Lower lobe of right lung (tissue), 2 donors: ENCODE data around the gene KCNT2. TPM values are rescaled to one million over a fixed set of nuclear protein-coding genes. Genes with fewer than 3 reads are reported as not detected.

Source experiments
- ATAC-seq, 2 donors: fragments of 200-7000 bp; cut with Tn5 transposase; one replicate each; pipeline ENCODE4 v1.9.1; 2020 to 2022; ENCODE audit warnings: mild to moderate bottlenecking in 2 of 2, moderate library complexity in 2 of 2
- DNase-seq: peaks from one replicate; pipeline ENCODE4 v3.0.0-alpha.2; 2020
- H3K27ac ChIP-seq: fragments of 200-600 bp; one replicate; pipeline ENCODE4 v1.8.0; 2022
- H3K27me3 ChIP-seq: fragments of 200-600 bp; one replicate; pipeline ENCODE4 v1.8.0; 2022; ENCODE audit warnings: low read depth
- H3K36me3 ChIP-seq: fragments of 200-600 bp; one replicate; pipeline ENCODE4 v1.8.0; 2022; ENCODE audit warnings: mild to moderate bottlenecking
- H3K4me1 ChIP-seq: fragments of 200-600 bp; one replicate; pipeline ENCODE4 v1.8.0; 2022
- H3K4me3 ChIP-seq: fragments of 200-600 bp; one replicate; pipeline ENCODE4 v1.8.0; 2022; ENCODE audit warnings: mild to moderate bottlenecking
- H3K9me3 ChIP-seq: fragments of 200-600 bp; one replicate; pipeline ENCODE4 v1.8.0; 2022
- CTCF ChIP-seq: fragments of 200-600 bp; IDR thresholded peaks from one replicate; pipeline ENCODE4 v1.8.0; 2022; ENCODE audit warnings: antibody characterized with exemption, mild to moderate bottlenecking
- intact Hi-C: fragments of 100-400 bp; cut with DNase I; formaldehyde crosslinking; loops from one replicate; pipeline ENCODE4 v1.11.0; 2022
- total RNA-seq: library from RNA; stranded (reverse); fragmentation: NEBNext Ultra II Directional; extraction: Animal tissue kit (Norgen Biotek cat#: 25700); gene quantifications from one replicate; pipeline ENCODE4 v1.2.1, GENCODE V29; 2021
- donor health status: DM: no; HTN: yes; CAD: no; lungs with severe emphysema.

KCNT2 gene
- total RNA-seq, 1 donor from 2014 or later: 3.7 TPM

DNA sequence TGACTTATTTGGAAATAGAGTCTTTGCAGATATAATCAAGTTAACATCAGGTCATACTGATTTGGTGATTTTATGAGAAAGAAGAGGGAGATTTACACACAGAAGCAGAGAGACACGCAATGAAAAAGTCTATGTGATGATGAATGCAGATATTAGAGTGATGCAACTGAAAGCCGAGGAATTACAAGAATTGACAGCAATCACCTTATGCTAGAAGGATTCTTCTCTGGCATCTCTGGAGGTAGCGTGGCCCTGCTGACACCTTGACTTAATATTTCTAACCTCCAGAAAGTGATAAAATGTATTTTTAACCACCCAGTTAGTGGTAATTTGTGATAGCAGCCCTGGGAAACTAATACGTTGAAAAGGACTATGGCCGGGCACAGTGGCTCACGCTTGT, 29.4 kb upstream of the KCNT2 start:
- Histone ChIP-seq H3K27ac (no peak overlapping the region), H3K4me3 (no peak overlapping the region), H3K4me1 (no peaks in the 10 kb centered on the region), H3K36me3 (no peaks in the 10 kb centered on the region), H3K9me3 (no peaks in the 10 kb centered on the region), H3K27me3 (no peaks in the 10 kb centered on the region)
- ATAC-seq (no peak), DNase-seq (no peak)
- no peak for TF ChIP-seq CTCF
- intact Hi-C loops: no loop called here

GRCh38 chr1:196628838-196629237, 20.6 kb upstream of the KCNT2 start:
- intact Hi-C loops: no loop called here
- no peaks in the 10 kb centered on the region for H3K36me3 ChIP-seq
- no peaks in the 10 kb centered on the region for H3K4me1 ChIP-seq
- DNase-seq (no peak), ATAC-seq (no peak)
- no peak for TF ChIP-seq CTCF
- H3K27ac ChIP-seq: no peak overlapping the region
- no peak overlapping the region for H3K4me3 ChIP-seq
- no peaks in the 10 kb centered on the region for H3K27me3 ChIP-seq
- H3K9me3 ChIP-seq: peaks cover 8% of the 10 kb centered on the region

- intact Hi-C loops: no loop called here
- Histone ChIP-seq H3K36me3 (no peaks in the 10 kb centered on the region), H3K4me3 (no peak overlapping the region), H3K27me3 (no peaks in the 10 kb centered on the region), H3K9me3 (no peaks in the 10 kb centered on the region), H3K4me1 (no peaks in the 10 kb centered on the region), H3K27ac (no peak overlapping the region)
- DNase-seq (no peak), ATAC-seq (no peak)
- no peak for TF ChIP-seq CTCF
Measured at GRCh38 chr1:196623079-196623478, 14.8 kb upstream of the KCNT2 start.

DNA sequence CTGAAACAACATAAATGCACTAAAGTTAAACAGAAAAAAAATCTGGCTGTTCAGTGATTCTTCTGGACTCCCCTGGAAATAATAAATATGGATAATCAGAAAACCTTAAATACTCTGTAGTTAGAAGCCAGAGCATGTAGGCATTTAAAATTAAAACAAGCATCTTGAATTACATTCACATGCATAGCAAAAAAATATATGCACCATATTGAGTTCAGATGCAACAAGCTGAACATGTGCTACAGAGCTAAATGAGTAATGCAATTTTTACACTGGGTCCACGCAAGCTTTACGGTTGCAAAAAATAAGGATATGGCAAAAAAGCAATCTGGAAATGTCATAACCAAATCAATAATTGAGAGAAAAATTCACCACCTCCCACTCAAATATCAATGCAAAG, 11.5 kb upstream of the KCNT2 start:
- TF ChIP-seq CTCF: no peak
- Histone ChIP-seq H3K9me3 (no peaks in the 10 kb centered on the region), H3K36me3 (no peaks in the 10 kb centered on the region), H3K27me3 (no peaks in the 10 kb centered on the region), H3K4me1 (no peaks in the 10 kb centered on the region), H3K27ac (no peak overlapping the region), H3K4me3 (no peak overlapping the region)
- ATAC-seq (no peak), DNase-seq (no peak)
- intact Hi-C loops: no loop called here

DNA sequence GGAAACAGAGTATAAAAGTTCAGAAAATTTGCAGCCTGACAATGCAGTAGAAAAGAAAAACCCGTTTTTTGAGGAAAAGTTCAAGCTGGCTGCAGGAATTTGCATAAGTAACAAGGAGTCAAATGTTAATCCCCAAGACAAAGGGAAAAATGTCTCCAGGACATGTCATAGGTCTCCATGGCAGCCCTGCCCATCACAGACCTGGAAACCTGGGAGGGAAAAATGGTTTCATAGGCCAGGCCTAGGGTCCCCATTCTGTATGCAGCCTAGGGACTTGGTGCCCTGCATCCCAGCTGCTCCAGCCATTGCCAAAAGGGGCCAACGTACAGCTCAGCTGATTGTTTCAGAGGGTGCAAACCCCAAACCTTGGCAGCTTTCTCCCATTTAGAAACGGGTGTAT, 3.6 kb upstream of the KCNT2 start:
- Histone ChIP-seq H3K9me3 (no peaks in the 10 kb centered on the region), H3K4me1 (no peaks in the 10 kb centered on the region), H3K27me3 (no peaks in the 10 kb centered on the region), H3K36me3 (no peaks in the 10 kb centered on the region), H3K27ac (no peak overlapping the region), H3K4me3 (no peak overlapping the region)
- no peak for TF ChIP-seq CTCF
- no peak for DNase-seq
- no peak for ATAC-seq
- intact Hi-C loops: no loop called here

GRCh38 chr1:196609370-196609737, 1.1 kb upstream of the KCNT2 start:
- ATAC-seq (peak; percentile 34 to 45), DNase-seq (no peak)
- Histone ChIP-seq H3K4me1 (no peaks in the 10 kb centered on the region), H3K36me3 (no peaks in the 10 kb centered on the region), H3K27ac (peak overlapping the region; percentile 63), H3K4me3 (peak overlapping the region; percentile 57), H3K27me3 (no peaks in the 10 kb centered on the region), H3K9me3 (no peaks in the 10 kb centered on the region)
- no peak for TF ChIP-seq CTCF
- intact Hi-C loops: no loop called here
